GM12872 (cell line): ENCODE data around the gene MAP4K3.

ENCODE experiments used
- CTCF ChIP-seq: IDR thresholded peaks from 3 replicates; pipeline ENCODE4 v1.5.1; 2011; ENCODE audit warnings: low read depth, mild to moderate bottlenecking, low read length, moderate library complexity; ENCODE audit not compliant: insufficient read depth

The MAP4K3 gene

GRCh38 chr2:39443009-39443408 is 5.9 kb upstream of the MAP4K3 start:
- TF ChIP-seq CTCF = no peak

- no peak for TF ChIP-seq CTCF
Observed at GRCh38 chr2:39437522-39438296, 624 bp upstream of the MAP4K3 start.

- TF ChIP-seq CTCF = no peak
Observed at GRCh38 chr2:39435741-39436591, 1.1 kb downstream of the MAP4K3 start.

DNA sequence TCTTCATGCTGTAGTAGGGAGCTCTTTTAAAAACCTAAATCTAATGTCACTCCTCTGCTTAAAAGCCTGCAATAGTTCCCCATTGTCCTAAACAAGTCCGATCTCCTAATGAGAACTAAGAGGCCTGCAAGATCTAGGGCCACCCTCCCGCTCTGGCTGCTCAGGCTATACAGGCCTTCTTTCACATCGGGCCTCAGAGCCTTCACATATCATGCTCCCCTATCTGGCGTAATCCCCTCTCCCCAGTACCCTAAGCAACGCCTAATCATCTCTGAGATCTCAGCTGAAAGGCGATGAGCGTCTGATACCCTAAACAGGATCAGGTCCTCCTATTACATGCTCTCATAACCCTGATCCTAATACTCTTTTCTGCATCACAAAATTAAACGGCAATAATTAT is 1.9 kb downstream of the MAP4K3 start:
- no peak for TF ChIP-seq CTCF

GRCh38 chr2:39434233-39434897 is 2.7 kb downstream of the MAP4K3 start:
- TF ChIP-seq CTCF = no peak

DNA sequence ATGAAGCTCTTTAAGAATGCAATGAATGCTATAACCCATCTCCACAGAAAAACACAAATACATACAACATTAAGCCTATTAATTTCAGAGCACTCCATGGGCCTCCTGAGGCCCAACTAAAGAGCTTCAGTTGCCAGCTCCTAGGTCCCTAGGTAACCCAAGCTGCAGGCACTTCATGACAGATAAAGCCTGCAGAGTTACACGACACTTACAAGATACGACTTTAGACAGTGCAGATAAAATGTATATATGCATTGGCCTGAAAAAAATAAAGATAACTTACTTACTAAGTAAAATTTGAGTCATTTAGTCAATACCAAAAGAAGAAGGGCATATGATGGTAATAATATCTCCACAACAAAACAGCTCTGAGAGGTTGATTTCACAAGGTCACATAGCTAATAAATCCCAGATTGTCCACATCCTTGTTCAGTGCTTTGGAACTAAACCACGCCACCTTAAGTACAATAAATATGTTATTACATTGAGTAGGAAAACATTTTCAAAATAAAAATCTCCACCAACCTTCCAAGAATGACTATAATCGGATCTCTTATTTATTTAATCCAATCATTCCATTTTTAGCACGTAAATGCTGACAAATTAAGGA is 3.4 kb downstream of the MAP4K3 start:
- no peak for TF ChIP-seq CTCF

DNA sequence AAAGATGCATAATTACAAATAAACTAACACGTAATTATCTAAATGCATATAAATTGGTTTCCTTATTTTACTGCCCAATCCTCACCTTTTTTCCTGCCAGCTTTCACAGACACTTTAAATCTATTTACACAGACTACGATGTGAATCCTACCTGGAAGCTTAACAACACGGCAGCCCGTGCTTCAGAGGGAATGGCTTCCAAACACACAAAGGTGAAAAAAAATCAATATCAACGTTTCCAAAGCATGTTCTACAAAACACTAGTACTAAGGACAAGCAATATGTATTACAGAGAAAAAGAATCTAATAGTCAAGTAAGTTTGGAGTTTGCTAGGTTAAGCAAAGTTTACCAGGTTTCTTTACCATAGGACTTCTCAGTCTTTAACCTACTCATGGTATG is 4.4 kb downstream of the MAP4K3 start:
- TF ChIP-seq CTCF = no peak
